AG04449 (cell line): ENCODE data around the gene GCNT2.
"Not testable (repeated sequence)": the region's sequence is repeated elsewhere in the genome, so short reads cannot be mapped to it uniquely, and the experiment has no call there.

Experiments
- CTCF ChIA-PET: fragments of 350-600 bp; formaldehyde crosslinking; extraction: SDS; loops from one replicate; lab custom pipeline; 2021; ENCODE audit warnings: antibody characterized with exemption; lab: Yijun Ruan, JAX
- POLR2A ChIA-PET: fragments of 400-600, 350-600 bp; formaldehyde crosslinking; extraction: SDS; loops from one replicate; lab custom pipeline; 2020; ENCODE audit warnings: antibody characterized with exemption, inconsistent platforms; lab: Yijun Ruan, JAX
- DNase-seq: peaks from one replicate; pipeline ENCODE4 v3.0.0-alpha.2; 2010; ENCODE audit warnings: low read depth, low spot score
- H3K4me3 ChIP-seq: 2 replicates; pipeline ENCODE4 v1.5.1; 2011; ENCODE audit warnings: low read depth, mild to moderate bottlenecking, control low read depth, low read length
- TF ChIP-seq, protein P1 (sequence below): IDR thresholded peaks from one replicate; pipeline ENCODE4 v1.5.1; 2011; ENCODE audit warnings: mild to moderate bottlenecking, moderate library complexity, low read length, control low read depth, inconsistent platforms; ENCODE audit not compliant: insufficient read depth; ENCODE audit errors: missing control alignments

GCNT2 gene

GRCh38 chr6:10564975-10565673 lies 44.0 kb downstream of the GCNT2 start:
- CTCF ChIA-PET: no interaction called here
- DNase-seq: no peak
- TF ChIP-seq, protein P1, sequence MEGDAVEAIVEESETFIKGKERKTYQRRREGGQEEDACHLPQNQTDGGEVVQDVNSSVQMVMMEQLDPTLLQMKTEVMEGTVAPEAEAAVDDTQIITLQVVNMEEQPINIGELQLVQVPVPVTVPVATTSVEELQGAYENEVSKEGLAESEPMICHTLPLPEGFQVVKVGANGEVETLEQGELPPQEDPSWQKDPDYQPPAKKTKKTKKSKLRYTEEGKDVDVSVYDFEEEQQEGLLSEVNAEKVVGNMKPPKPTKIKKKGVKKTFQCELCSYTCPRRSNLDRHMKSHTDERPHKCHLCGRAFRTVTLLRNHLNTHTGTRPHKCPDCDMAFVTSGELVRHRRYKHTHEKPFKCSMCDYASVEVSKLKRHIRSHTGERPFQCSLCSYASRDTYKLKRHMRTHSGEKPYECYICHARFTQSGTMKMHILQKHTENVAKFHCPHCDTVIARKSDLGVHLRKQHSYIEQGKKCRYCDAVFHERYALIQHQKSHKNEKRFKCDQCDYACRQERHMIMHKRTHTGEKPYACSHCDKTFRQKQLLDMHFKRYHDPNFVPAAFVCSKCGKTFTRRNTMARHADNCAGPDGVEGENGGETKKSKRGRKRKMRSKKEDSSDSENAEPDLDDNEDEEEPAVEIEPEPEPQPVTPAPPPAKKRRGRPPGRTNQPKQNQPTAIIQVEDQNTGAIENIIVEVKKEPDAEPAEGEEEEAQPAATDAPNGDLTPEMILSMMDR: no peak
- no peak overlapping the region for H3K4me3 ChIP-seq
- POLR2A ChIA-PET: no interaction called here

- POLR2A ChIA-PET: no interaction called here
- TF ChIP-seq, protein P1: no peak
- CTCF ChIA-PET: no interaction called here
- no peak overlapping the region for H3K4me3 ChIP-seq
- no peak for DNase-seq
Measured at GRCh38 chr6:10565913-10566312, 44.8 kb downstream of the GCNT2 start.

GRCh38 chr6:10567256-10568026 lies 46.3 kb downstream of the GCNT2 start:
- DNase-seq: no peak
- TF ChIP-seq, protein P1: no peak
- CTCF ChIA-PET: no interaction called here
- no peak overlapping the region for H3K4me3 ChIP-seq
- POLR2A ChIA-PET: no interaction called here

DNA sequence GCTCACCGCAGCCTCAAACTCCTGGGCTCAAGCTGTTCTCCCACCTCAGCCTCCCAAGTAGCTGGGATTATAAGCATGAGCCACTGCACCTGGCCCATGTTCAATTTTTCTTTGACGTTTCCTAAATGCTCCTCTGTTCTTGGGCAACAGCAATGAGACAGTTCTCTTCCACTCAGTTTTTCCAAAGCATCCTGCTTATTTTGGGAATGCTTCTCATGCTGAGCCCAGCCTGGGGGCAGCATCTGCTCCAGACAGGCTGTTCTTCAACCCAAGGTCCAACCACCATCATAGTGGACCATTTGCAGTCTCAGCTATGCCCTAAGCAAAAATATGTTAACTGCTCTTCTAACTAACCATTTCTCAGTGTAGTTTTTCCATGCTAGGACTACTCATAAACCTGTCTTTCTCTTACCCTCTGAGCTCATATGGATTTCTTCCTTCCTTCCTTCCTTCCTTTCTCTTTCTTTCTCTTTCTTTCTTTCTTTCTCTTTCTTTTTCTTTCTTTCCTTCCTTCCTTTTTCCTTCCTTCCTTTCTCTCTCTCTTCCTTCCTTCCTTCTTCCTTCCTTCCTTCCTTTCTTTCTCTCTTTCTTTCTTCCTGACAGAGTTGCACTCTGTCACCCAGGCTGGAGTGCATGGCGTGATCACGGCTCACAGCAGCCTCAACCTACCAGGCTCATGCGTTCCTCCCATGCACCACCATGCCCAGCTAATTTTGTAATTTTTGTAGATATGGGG lies 48.4 kb downstream of the GCNT2 start:
- POLR2A ChIA-PET: no interaction called here
- no peak for DNase-seq
- CTCF ChIA-PET: no interaction called here
- TF ChIP-seq, protein P1: no peak
- H3K4me3 ChIP-seq: no peak overlapping the region

GRCh38 chr6:10575519-10575918 lies 54.4 kb downstream of the GCNT2 start:
- DNase-seq, POLR2A ChIA-PET, CTCF ChIA-PET, H3K4me3 ChIP-seq: not testable (repeated sequence)

DNA sequence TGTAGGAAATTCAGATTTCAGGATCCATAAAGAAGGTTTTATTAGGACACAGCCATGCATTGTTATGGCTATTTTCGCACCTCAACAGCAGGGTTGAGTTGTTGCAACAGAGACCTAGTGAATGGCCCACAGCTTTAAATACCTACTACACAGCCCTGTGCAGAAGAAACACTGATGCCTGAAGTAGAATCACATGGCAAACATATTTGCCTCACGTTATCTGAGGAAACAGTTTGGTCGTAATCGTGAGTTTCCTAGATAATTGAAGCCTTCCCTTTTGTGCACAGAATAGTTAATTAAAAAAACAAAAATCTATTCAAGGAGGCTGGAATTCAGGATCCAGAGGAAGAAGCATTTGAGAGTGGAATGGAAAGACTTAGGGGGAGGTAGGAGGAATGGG lies 55.1 kb downstream of the GCNT2 start:
- no peak overlapping the region for H3K4me3 ChIP-seq
- ChIA-PET CTCF (no interaction called here), POLR2A (no interaction called here)
- DNase-seq: no peak
- TF ChIP-seq, protein P1: no peak
